Measurements from ENCODE around the gene MYO15A. TPM values are rescaled to one million over a fixed set of nuclear protein-coding genes. Genes with fewer than 3 reads are reported as not detected.

Gene MYO15A
- total and polyA plus RNA-seq, 2 of the 4 experiments (the other 2 are of a cell fraction) = 0.18 to 1.1 TPM

DNA sequence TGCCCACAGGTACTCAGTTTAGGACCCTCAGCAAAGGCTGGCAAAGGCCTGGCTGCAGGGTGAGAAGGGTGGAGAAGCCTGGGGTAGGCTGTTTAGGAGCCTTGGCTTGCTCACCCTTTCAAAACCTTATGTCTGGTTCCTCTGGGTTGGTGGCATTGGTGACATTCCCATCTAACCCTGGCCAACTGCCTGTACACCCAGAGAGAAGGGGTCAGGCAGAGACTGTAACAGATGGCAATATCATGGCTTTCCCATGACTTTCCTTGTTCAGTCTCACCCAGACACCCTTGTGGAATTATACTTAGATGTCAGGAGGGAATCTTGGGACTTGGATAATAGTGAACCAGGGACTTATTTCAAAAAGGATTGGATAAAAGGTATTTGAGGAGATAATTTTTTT lies 98.4 kb downstream of the MYO15A start:
- H3K36me3 ChIP-seq (ENCODE audit: control insufficient read depth, insufficient read depth, low read length) = peaks cover 61% of the 10 kb centered on the region
- H2BK5ac ChIP-seq (ENCODE audit: low read depth, low read length, poor library complexity, severe bottlenecking) = no peak overlapping the region
- CTCF ChIA-PET = no interaction called here
- H3K56ac ChIP-seq (ENCODE audit: extremely low read depth, insufficient read depth, low read length) = no peak overlapping the region
- ATAC-seq (ENCODE audit: low read depth) = no peak
- intact Hi-C loops (cut with micrococcal nuclease) (no loop called here), dilution Hi-C loops (cut with HindIII; ENCODE audit: low sequenced_read_pairs, unreplicated experiment) (no loop called here), in situ Hi-C loops (cut with MboI; ENCODE audit: low sequenced_read_pairs) (no loop called here)
- no peak overlapping the region for H3K4me3 ChIP-seq (ENCODE audit: insufficient read depth, low read depth, low read length)
- TF ChIP-seq RFX5 (IDR thresholded peaks at IDR 0.05; ENCODE audit: low read depth, low read length) (no peak), RAD21 (IDR thresholded peaks at IDR 0.05; ENCODE audit: low read length) (no peak), SMC3 (IDR thresholded peaks at IDR 0.05; ENCODE audit: low read depth, low read length) (no peak), ELK1 (IDR thresholded peaks at IDR 0.05; ENCODE audit: borderline replicate concordance, low read depth, low read length) (no peak), RCOR1 (IDR thresholded peaks at IDR 0.05; ENCODE audit: insufficient replicate concordance, low read length) (no peak), MAZ (IDR thresholded peaks at IDR 0.05; ENCODE audit: borderline replicate concordance, low read depth, low read length) (no peak), USF2 (IDR thresholded peaks at IDR 0.05; ENCODE audit: low read depth, low read length) (no peak), CEBPB (IDR thresholded peaks at IDR 0.05; ENCODE audit: low read depth, low read length) (no peak), BHLHE40 (IDR thresholded peaks at IDR 0.05; ENCODE audit: low read depth, low read length) (no peak), MAFK (IDR thresholded peaks at IDR 0.05; ENCODE audit: low read depth, low read length) (no peak), CHD1 (IDR thresholded peaks at IDR 0.05; ENCODE audit: low read depth, low read length) (no peak), MXI1 (IDR thresholded peaks at IDR 0.05; ENCODE audit: borderline replicate concordance, low read depth, low read length) (no peak), POLR2A (IDR thresholded peaks at IDR 0.05; ENCODE audit: low read depth, low read length) (no peak), FOS (IDR thresholded peaks at IDR 0.05; ENCODE audit: low read depth, low read length) (no peak), NFE2L2 (IDR thresholded peaks at IDR 0.05; ENCODE audit: low read depth, low read length) (no peak)
- TF ChIP-seq, protein P1, sequence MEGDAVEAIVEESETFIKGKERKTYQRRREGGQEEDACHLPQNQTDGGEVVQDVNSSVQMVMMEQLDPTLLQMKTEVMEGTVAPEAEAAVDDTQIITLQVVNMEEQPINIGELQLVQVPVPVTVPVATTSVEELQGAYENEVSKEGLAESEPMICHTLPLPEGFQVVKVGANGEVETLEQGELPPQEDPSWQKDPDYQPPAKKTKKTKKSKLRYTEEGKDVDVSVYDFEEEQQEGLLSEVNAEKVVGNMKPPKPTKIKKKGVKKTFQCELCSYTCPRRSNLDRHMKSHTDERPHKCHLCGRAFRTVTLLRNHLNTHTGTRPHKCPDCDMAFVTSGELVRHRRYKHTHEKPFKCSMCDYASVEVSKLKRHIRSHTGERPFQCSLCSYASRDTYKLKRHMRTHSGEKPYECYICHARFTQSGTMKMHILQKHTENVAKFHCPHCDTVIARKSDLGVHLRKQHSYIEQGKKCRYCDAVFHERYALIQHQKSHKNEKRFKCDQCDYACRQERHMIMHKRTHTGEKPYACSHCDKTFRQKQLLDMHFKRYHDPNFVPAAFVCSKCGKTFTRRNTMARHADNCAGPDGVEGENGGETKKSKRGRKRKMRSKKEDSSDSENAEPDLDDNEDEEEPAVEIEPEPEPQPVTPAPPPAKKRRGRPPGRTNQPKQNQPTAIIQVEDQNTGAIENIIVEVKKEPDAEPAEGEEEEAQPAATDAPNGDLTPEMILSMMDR (conservative IDR thresholded peaks at IDR 0.05; ENCODE audit: low read depth, low read length) = no peak
- no peak overlapping the region for H2BK20ac ChIP-seq (ENCODE audit: low read depth, low read length)
- no peak overlapping the region for H3K4me2 ChIP-seq (ENCODE audit: low read depth, low read length)
- BruUV-seq (replicated peaks) = no TSS peak
- H2AK9ac ChIP-seq (replicated peaks; ENCODE audit: low read depth, low read length, poor library complexity) = peak overlapping the region; percentile 50
- peaks cover 19% of the 10 kb centered on the region for H3K9me1 ChIP-seq (ENCODE audit: insufficient read depth, low read length)
- no peak overlapping the region for H2AK5ac ChIP-seq (ENCODE audit: low read depth, low read length)
- no peaks in the 10 kb centered on the region for H3K27me3 ChIP-seq (ENCODE audit: control insufficient read depth, insufficient read depth, low read length)
- DNase-seq = no peak
- no peak overlapping the region for H2AFZ ChIP-seq (replicated peaks; ENCODE audit: low read length, poor library complexity)
- no peaks in the 10 kb centered on the region for H3K9me3 ChIP-seq (ENCODE audit: control insufficient read depth, insufficient read depth, low read length)
- H3K4me1 ChIP-seq (ENCODE audit: control insufficient read depth, insufficient read depth, low read length) = no peaks in the 10 kb centered on the region
- H3K27ac ChIP-seq (ENCODE audit: insufficient read depth, low read length) = no peak overlapping the region
- H3K18ac ChIP-seq (ENCODE audit: low read depth, low read length) = no peak overlapping the region
- POLR2A ChIA-PET (ENCODE audit: unreplicated experiment) = no interaction called here
- no peak overlapping the region for H3K9ac ChIP-seq (ENCODE audit: low read depth, low read length)
- no peak overlapping the region for H2BK120ac ChIP-seq (ENCODE audit: low read depth, low read length)
- no peak overlapping the region for H3K4ac ChIP-seq (ENCODE audit: low read depth, low read length)
- H3K14ac ChIP-seq (replicated peaks; ENCODE audit: low read depth, low read length) = no peak overlapping the region
- H3K79me1 ChIP-seq (ENCODE audit: low read depth in 1 of 2, low read length in 2 of 2) = peaks cover 17 to 68% of the 10 kb centered on the region in 2 experiments
- H3K23ac ChIP-seq (ENCODE audit: low read depth, low read length) = no peak overlapping the region
- H4K20me1 ChIP-seq (ENCODE audit: insufficient read depth, low read length) = peaks cover 65% of the 10 kb centered on the region
- H4K91ac ChIP-seq (ENCODE audit: insufficient read depth, low read depth, low read length) = no peak overlapping the region
- H2BK15ac ChIP-seq (ENCODE audit: low read depth, low read length) = no peak overlapping the region
- H4K5ac ChIP-seq (ENCODE audit: low read depth, low read length) = no peak overlapping the region
- H4K8ac ChIP-seq (ENCODE audit: low read depth in 2 of 2, low read length in 2 of 2) = no peak overlapping the region
